ENCODE data around the gene PLCXD1.

PLCXD1 gene

DNA sequence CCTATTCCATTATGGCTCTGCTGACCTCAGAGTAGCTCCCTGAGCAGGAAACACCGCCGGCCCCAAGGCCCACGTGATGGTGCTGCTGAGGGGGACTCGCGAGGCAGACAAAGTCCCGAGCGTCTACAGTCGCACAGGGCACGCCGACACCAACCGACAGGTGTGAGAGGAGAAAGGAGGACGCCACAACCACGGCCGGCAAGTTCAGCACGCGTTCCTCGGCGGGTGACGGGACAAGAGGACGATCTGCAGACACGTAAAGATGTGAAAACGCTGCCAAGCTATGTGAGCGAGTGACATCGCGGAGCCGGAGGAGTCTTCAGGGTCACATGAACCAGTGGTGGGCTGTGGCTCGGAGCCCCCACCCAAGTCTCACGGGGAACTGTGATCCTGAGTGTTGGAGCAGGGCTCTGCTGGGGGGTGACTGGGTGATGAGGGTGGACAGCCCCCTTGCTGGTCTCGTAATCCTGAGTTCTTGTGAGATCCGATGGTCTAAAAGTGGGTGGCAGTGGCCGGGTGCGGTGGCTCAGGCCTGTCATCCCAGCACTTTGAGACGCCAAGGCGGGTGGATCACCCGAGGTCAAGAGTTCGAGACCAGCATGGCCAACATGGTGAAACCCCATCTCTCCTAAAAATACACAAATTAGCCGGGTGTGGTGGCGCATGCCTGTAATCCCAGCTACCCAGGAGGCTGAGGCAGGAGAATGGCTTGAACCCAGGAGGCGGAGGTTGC, 71.6 kb downstream of the PLCXD1 start:
- no peak for FAIRE-seq
